GM19324 (cell line): Measurements from ENCODE around the gene SCYL3.
"Not testable (repeated sequence)": the region's sequence is repeated elsewhere in the genome, so short reads cannot be mapped to it uniquely, and the experiment has no call there.

Experiments
- ATAC-seq: cut with Tn5 transposase; IDR thresholded peaks from one replicate; pipeline ENCODE4 v1.9.1; 2021; ENCODE audit warnings: mild to moderate bottlenecking, moderate library complexity; ENCODE audit not compliant: unreplicated experiment, low FRiP score

SCYL3 gene

GRCh38 chr1:169873582-169874199, 20.0 kb downstream of the SCYL3 start:
- ATAC-seq: no peak

- ATAC-seq: no peak
Measured at GRCh38 chr1:169872906-169873305, 20.8 kb downstream of the SCYL3 start.

- not testable (repeated sequence) for ATAC-seq
Measured at GRCh38 chr1:169871988-169872387, 21.7 kb downstream of the SCYL3 start.

- ATAC-seq: no peak
Measured at GRCh38 chr1:169869426-169869825, 24.3 kb downstream of the SCYL3 start.

GRCh38 chr1:169868978-169869377, 24.7 kb downstream of the SCYL3 start:
- no peak for ATAC-seq

GRCh38 chr1:169867012-169867675, 26.6 kb downstream of the SCYL3 start:
- no peak for ATAC-seq

GRCh38 chr1:169866577-169866976, 27.1 kb downstream of the SCYL3 start:
- ATAC-seq: no peak

GRCh38 chr1:169864531-169864930, 29.2 kb downstream of the SCYL3 start:
- not testable (repeated sequence) for ATAC-seq

GRCh38 chr1:169860750-169861149, 32.9 kb downstream of the SCYL3 start:
- ATAC-seq: no peak

- no peak for ATAC-seq
Measured at GRCh38 chr1:169860187-169860586, 33.5 kb downstream of the SCYL3 start.

GRCh38 chr1:169859001-169859400, 34.7 kb downstream of the SCYL3 start:
- no peak for ATAC-seq

GRCh38 chr1:169858467-169858866, 35.2 kb downstream of the SCYL3 start:
- no peak for ATAC-seq

- no peak for ATAC-seq
Measured at GRCh38 chr1:169853341-169853740, 40.4 kb downstream of the SCYL3 start.

- no peak for ATAC-seq
Measured at GRCh38 chr1:169849346-169850022, 44.2 kb downstream of the SCYL3 start.

GRCh38 chr1:169848456-169848855, 45.2 kb downstream of the SCYL3 start:
- no peak for ATAC-seq

- no peak for ATAC-seq
Measured at GRCh38 chr1:169844941-169845608, 48.6 kb downstream of the SCYL3 start.

- ATAC-seq: no peak
Measured at GRCh38 chr1:169838942-169839341, 54.8 kb downstream of the SCYL3 start.

GRCh38 chr1:169836198-169836597, 57.5 kb downstream of the SCYL3 start:
- ATAC-seq: no peak

GRCh38 chr1:169835647-169836046, 58.0 kb downstream of the SCYL3 start:
- ATAC-seq: no peak

GRCh38 chr1:169834869-169835268, 58.8 kb downstream of the SCYL3 start:
- no peak for ATAC-seq

GRCh38 chr1:169833179-169833901, 60.4 kb downstream of the SCYL3 start:
- ATAC-seq: no peak
